Ovary (tissue), 9 donors: ENCODE results near the gene RCSD1. TPM values are rescaled to one million over a fixed set of nuclear protein-coding genes. Genes with fewer than 3 reads are reported as not detected.
"Not testable (repeated sequence)": the region's sequence is repeated elsewhere in the genome, so short reads cannot be mapped to it uniquely, and the experiment has no call there.

ENCODE experiments used
- DNase-seq, 5 donors: peaks; one replicate each; pipeline ENCODE4 v3.0.0-alpha.2; 2019 to 2020
- H3K27ac ChIP-seq, 2 donors: fragments of 200-600 bp; one replicate each; pipeline versions ENCODE4 v1.5.1 to v1.8.0; 2019 to 2022
- H3K27me3 ChIP-seq: fragments of 200-600 bp; one replicate; pipeline ENCODE4 v1.8.0; 2022
- H3K36me3 ChIP-seq: fragments of 200-600 bp; sonication (generic); one replicate; pipeline ENCODE4 v1.5.1; 2019
- H3K4me1 ChIP-seq: one replicate; pipeline ENCODE4 v1.8.1; 2013; ENCODE audit warnings: mild to moderate bottlenecking, moderate library complexity; ENCODE audit not compliant: insufficient read depth
- H3K4me3 ChIP-seq: fragments of 200-600 bp; sonication (generic); one replicate; pipeline ENCODE4 v1.5.1; 2017
- H3K9me3 ChIP-seq, 2 donors: fragments of 200-600 bp in 1 of 2; sonication (generic) in 1 of 2; one replicate each; pipeline versions ENCODE4 v1.5.1 to v1.8.1; 2013 to 2019; ENCODE audit warnings: mild to moderate bottlenecking in 1 of 2, moderate library complexity in 1 of 2
- CTCF ChIP-seq, 3 donors: fragments of 450-650 bp in 2 of 3; fragments of 200-600 bp in 1 of 3; IDR thresholded peaks; one replicate each; pipeline versions ENCODE4 v1.5.1 to v1.8.0; 2016 to 2022; ENCODE audit warnings: antibody characterized with exemption in 3 of 3, mild to moderate bottlenecking in 1 of 3
- EP300 ChIP-seq: sonication (generic); formaldehyde crosslinking; IDR thresholded peaks from one replicate; pipeline ENCODE4 v1.6.1; 2017; ENCODE audit warnings: antibody characterized with exemption
- POLR2A ChIP-seq: fragments of 450-650 bp; IDR thresholded peaks from one replicate; pipeline ENCODE4 v1.6.1; 2017; ENCODE audit warnings: antibody characterized with exemption, mild to moderate bottlenecking, moderate library complexity
- WGBS, 3 donors: extraction: QIAGEN DNeasy Blood & Tissue Kit in 1 of 3; methylation state at CpG; one replicate each; pipeline versions ENCODE4 v1.1.5 to v1.1.7; 2013 to 2017; 5-methylcytosine and 5-hydroxymethylcytosine counted together
- intact Hi-C, 4 donors: fragments of 100-400 bp; cut with DNase I; formaldehyde crosslinking; loops; one replicate each; pipeline versions ENCODE4 v1.11.0 to v1.15.1; 2022 to 2023
- polyA plus RNA-seq, 2 donors: library from polyadenylated mRNA; stranded (reverse); fragments of 200-250 nt in 1 of 2; fragments of 350-450 nt in 1 of 2; fragmentation: Illumina TruSeq in 1 of 2; extraction: RNeasy Lipid Tissue Mini Kit (QIAGEN cat#74804) in 1 of 2; gene quantifications; one replicate each; pipeline ENCODE4 v1.2.3, GENCODE V29; 2013 to 2014
- total RNA-seq, 7 donors: library from RNA; depleted of rRNA in 2 of 7; stranded (reverse); fragments of >200 nt in 2 of 7; fragmentation: NEBNext Ultra II Directional in 3 of 7; extraction: Animal tissue kit (Norgen Biotek cat#: 25700) in 3 of 7; gene quantifications; one replicate each; pipeline versions ENCODE4 v1.1.0 to v1.2.4, GENCODE V29; 2016 to 2023
- donor health status: DM: no; HTN: no; CAD: no; lungs with moderate emphysema.
- donor health status: DM: no; HTN: no; CAD: no.
- donor health status: Bipolar disorder and iron deficiency.
- donor health status: DM: yes; HTN: yes; CAD: no.
- donor health status: DM: no; HTN: no; CAD: no.
- donor health status: DM: yes; HTN: yes; CAD: no.

The RCSD1 gene
- total and polyA plus RNA-seq, 9 donors: 2.1 to 10.9 (median 3.2) TPM

GRCh38 chr1:167605576-167605975 lies 24.5 kb upstream of the RCSD1 start:
- H3K27ac ChIP-seq: no peak overlapping the region
- no peak for DNase-seq
- TF ChIP-seq EP300: no peak
- TF ChIP-seq POLR2A: no peak
- TF ChIP-seq CTCF (IDR thresholded peaks at IDR 0.05): no peak
- 84 to 89% (median 87%) methylated on average over 3 of the region's 3 CpGs for WGBS, 3 donors
- intact Hi-C loops: no loop called here
- H3K4me3 ChIP-seq: no peak overlapping the region
- H3K4me1 ChIP-seq: no peaks in the 10 kb centered on the region
- H3K27me3 ChIP-seq: no peaks in the 10 kb centered on the region
- no peaks in the 10 kb centered on the region for H3K9me3 ChIP-seq
- no peaks in the 10 kb centered on the region for H3K36me3 ChIP-seq

- 87 to 91% (median 87%) methylated on average over 1 of the region's 1 CpG for WGBS, 3 donors
- Histone ChIP-seq H3K27me3 (no peaks in the 10 kb centered on the region), H3K27ac (no peak overlapping the region), H3K9me3 (peaks cover 0 to 2% of the 10 kb centered on the region in 2 donors), H3K4me1 (peaks cover under 1% of the 10 kb centered on the region), H3K36me3 (no peaks in the 10 kb centered on the region), H3K4me3 (no peak overlapping the region)
- TF ChIP-seq CTCF (IDR thresholded peaks at IDR 0.05) (no peak), EP300 (no peak), POLR2A (no peak)
- no peak for DNase-seq
- intact Hi-C loops: no loop called here
These were observed 18.0 kb upstream of the RCSD1 start for GRCh38 chr1:167611983-167612382.

GRCh38 chr1:167612587-167613385 lies 17.2 kb upstream of the RCSD1 start:
- no peak for DNase-seq
- intact Hi-C loops: no loop called here
- TF ChIP-seq EP300 (no peak), CTCF (IDR thresholded peaks at IDR 0.05) (no peak), POLR2A (no peak)
- H3K27ac ChIP-seq: no peak overlapping the region
- peaks cover 0 to 2% of the 10 kb centered on the region in 2 donors for H3K9me3 ChIP-seq
- no peaks in the 10 kb centered on the region for H3K36me3 ChIP-seq
- WGBS, 3 donors: 91 to 94% (median 94%) methylated on average over 2 of the region's 2 CpGs
- no peaks in the 10 kb centered on the region for H3K27me3 ChIP-seq
- H3K4me3 ChIP-seq: no peak overlapping the region
- peaks cover 6% of the 10 kb centered on the region for H3K4me1 ChIP-seq

DNA sequence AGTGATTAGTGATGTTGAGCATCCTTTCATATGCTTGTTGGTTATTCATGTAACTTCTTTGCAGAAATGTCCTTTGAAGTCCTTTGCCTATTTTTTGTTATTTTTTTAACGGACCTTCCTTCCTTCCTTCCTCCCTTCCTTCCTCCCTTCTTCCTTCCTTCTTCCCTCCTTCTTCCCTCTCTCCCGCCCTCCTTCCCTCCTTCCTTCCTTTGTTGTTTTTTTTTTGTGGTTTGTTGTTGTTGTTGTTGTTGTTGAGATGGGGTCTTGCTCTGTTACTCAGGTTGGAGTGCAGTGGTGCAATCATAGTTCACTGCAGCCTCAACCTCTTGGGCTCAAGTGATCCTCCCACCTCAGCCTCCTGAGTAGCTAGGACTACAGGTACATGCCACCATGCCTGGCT lies 16.0 kb upstream of the RCSD1 start:
- DNase-seq, H3K36me3 ChIP-seq, intact Hi-C loops, H3K27me3 ChIP-seq, H3K27ac ChIP-seq, H3K4me3 ChIP-seq, H3K9me3 ChIP-seq, H3K4me1 ChIP-seq: not testable (repeated sequence)
- WGBS, 3 donors: 77 to 85% (median 80%) methylated on average over 2 of the region's 2 CpGs

DNA sequence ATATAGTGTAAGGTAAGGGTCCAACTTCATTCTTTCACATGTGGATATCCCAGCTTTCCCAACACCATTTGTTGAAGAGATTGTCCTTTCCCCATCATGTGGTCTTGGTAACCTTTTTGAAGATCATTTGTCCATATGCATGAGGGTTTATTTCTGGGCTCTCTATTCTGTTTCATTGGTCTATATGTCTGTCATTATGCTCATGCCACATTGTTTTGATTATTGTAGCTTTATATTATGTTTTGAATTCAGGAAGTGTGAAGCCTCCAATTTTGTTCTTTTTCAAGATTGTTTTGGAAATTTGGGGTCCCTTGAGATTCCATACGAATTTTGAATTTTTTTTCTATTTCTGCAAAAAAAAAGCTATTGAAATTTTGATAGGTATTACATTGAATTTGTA lies 15.2 kb upstream of the RCSD1 start:
- no peaks in the 10 kb centered on the region for H3K36me3 ChIP-seq
- no peak overlapping the region for H3K27ac ChIP-seq
- TF ChIP-seq CTCF (IDR thresholded peaks at IDR 0.05): no peak
- no peak for TF ChIP-seq POLR2A
- TF ChIP-seq EP300: no peak
- H3K27me3 ChIP-seq: no peaks in the 10 kb centered on the region
- no peak for DNase-seq
- H3K9me3 ChIP-seq: peaks cover 0 to 2% of the 10 kb centered on the region in 2 donors
- intact Hi-C loops: no loop called here
- 74 to 88% (median 82%) methylated on average over 1 of the region's 1 CpG for WGBS, 3 donors
- H3K4me1 ChIP-seq: peaks cover 6% of the 10 kb centered on the region
- no peak overlapping the region for H3K4me3 ChIP-seq
